ENCODE data around the gene PLCB4.

The PLCB4 gene

GRCh38 chr20:9228774-9229450 is 160.0 kb downstream of the PLCB4 start:
- no peak for DNase-seq (ENCODE audit: insufficient read length, low spot score)
- TF ChIP-seq SPI1 (IDR thresholded peaks at IDR 0.05; ENCODE audit: low read depth, low read length) (no peak), POU2F2 (IDR thresholded peaks at IDR 0.05; ENCODE audit: low read depth, low read length) (no peak), TAF1 (IDR thresholded peaks at IDR 0.05; ENCODE audit: low read depth, low read length) (no peak), POLR2A (IDR thresholded peaks at IDR 0.05; ENCODE audit: low read depth, low read length) (no peak)
- no peak for FAIRE-seq

DNA sequence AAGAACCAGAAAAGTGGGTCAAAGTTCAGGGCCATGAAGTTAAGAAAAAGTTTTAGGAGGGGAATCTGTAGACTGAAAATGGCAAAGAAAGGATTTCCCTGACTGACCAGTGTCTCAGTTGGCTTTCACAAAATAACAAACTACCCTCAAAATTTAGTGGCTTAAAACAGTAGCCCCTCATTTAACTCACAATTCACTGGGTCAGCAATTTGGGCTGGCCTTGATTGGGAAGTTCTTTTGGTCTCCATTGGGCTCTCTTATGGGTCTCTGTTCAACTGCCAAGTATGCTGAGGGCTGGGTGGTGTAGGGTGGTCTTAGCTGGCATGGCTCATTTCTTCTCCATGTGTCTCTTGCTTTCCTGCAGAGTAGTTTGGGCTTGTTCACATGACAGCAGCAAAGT is 161.5 kb downstream of the PLCB4 start:
- FAIRE-seq = no peak
- TF ChIP-seq POLR2A (IDR thresholded peaks at IDR 0.05; ENCODE audit: low read depth, low read length) (no peak), SPI1 (IDR thresholded peaks at IDR 0.05; ENCODE audit: low read depth, low read length) (no peak), PAX5 (IDR thresholded peaks at IDR 0.05; ENCODE audit: insufficient read depth, low read length, severe bottlenecking) (no peak), TAF1 (IDR thresholded peaks at IDR 0.05; ENCODE audit: low read depth, low read length) (no peak), POU2F2 (IDR thresholded peaks at IDR 0.05; ENCODE audit: low read depth, low read length) (no peak), POLR2AphosphoS5 (IDR thresholded peaks at IDR 0.05; ENCODE audit: low read depth, low read length) (no peak)
- DNase-seq (ENCODE audit: insufficient read length, low spot score) = no peak

- DNase-seq (ENCODE audit: insufficient read length, low spot score) (no peak), FAIRE-seq (no peak)
- TF ChIP-seq POU2F2 (IDR thresholded peaks at IDR 0.05; ENCODE audit: low read depth, low read length) (no peak), POLR2AphosphoS5 (IDR thresholded peaks at IDR 0.05; ENCODE audit: low read depth, low read length) (no peak), TAF1 (IDR thresholded peaks at IDR 0.05; ENCODE audit: low read depth, low read length) (no peak), SPI1 (IDR thresholded peaks at IDR 0.05; ENCODE audit: low read depth, low read length) (no peak), PAX5 (IDR thresholded peaks at IDR 0.05; ENCODE audit: insufficient read depth, low read length, severe bottlenecking) (no peak), POLR2A (IDR thresholded peaks at IDR 0.05; ENCODE audit: low read depth, low read length) (no peak)
Measured at GRCh38 chr20:9233804-9234203, 164.9 kb downstream of the PLCB4 start.

- no peak for FAIRE-seq
- TF ChIP-seq POLR2AphosphoS5 (IDR thresholded peaks at IDR 0.05; ENCODE audit: low read depth, low read length) (no peak), POLR2A (IDR thresholded peaks at IDR 0.05; ENCODE audit: low read depth, low read length) (no peak), POU2F2 (IDR thresholded peaks at IDR 0.05; ENCODE audit: low read depth, low read length) (no peak), PAX5 (IDR thresholded peaks at IDR 0.05; ENCODE audit: insufficient read depth, low read length, severe bottlenecking) (no peak), SPI1 (IDR thresholded peaks at IDR 0.05; ENCODE audit: low read depth, low read length) (no peak), TAF1 (IDR thresholded peaks at IDR 0.05; ENCODE audit: low read depth, low read length) (no peak)
- DNase-seq (ENCODE audit: insufficient read length, low spot score) = no peak
Measured at GRCh38 chr20:9235518-9235917, 166.6 kb downstream of the PLCB4 start.

GRCh38 chr20:9236458-9236857 is 167.6 kb downstream of the PLCB4 start:
- no peak for FAIRE-seq
- no peak for DNase-seq (ENCODE audit: insufficient read length, low spot score)
- TF ChIP-seq PAX5 (IDR thresholded peaks at IDR 0.05; ENCODE audit: insufficient read depth, low read length, severe bottlenecking) (no peak), SPI1 (IDR thresholded peaks at IDR 0.05; ENCODE audit: low read depth, low read length) (no peak), POU2F2 (IDR thresholded peaks at IDR 0.05; ENCODE audit: low read depth, low read length) (no peak), POLR2AphosphoS5 (IDR thresholded peaks at IDR 0.05; ENCODE audit: low read depth, low read length) (no peak), POLR2A (IDR thresholded peaks at IDR 0.05; ENCODE audit: low read depth, low read length) (no peak), TAF1 (IDR thresholded peaks at IDR 0.05; ENCODE audit: low read depth, low read length) (no peak)

- FAIRE-seq (no peak), DNase-seq (ENCODE audit: insufficient read length, low spot score) (no peak)
- no peak for TF ChIP-seq SPI1 (IDR thresholded peaks at IDR 0.05; ENCODE audit: low read depth, low read length)
- no peak for TF ChIP-seq POU2F2 (IDR thresholded peaks at IDR 0.05; ENCODE audit: low read depth, low read length)
- no peak for TF ChIP-seq PAX5 (IDR thresholded peaks at IDR 0.05; ENCODE audit: insufficient read depth, low read length, severe bottlenecking)
- TF ChIP-seq TAF1 (IDR thresholded peaks at IDR 0.05; ENCODE audit: low read depth, low read length) = no peak
- TF ChIP-seq POLR2A (IDR thresholded peaks at IDR 0.05; ENCODE audit: low read depth, low read length) = no peak
- no peak for TF ChIP-seq POLR2AphosphoS5 (IDR thresholded peaks at IDR 0.05; ENCODE audit: low read depth, low read length)
Measured at GRCh38 chr20:9241232-9241692, 172.4 kb downstream of the PLCB4 start.

DNA sequence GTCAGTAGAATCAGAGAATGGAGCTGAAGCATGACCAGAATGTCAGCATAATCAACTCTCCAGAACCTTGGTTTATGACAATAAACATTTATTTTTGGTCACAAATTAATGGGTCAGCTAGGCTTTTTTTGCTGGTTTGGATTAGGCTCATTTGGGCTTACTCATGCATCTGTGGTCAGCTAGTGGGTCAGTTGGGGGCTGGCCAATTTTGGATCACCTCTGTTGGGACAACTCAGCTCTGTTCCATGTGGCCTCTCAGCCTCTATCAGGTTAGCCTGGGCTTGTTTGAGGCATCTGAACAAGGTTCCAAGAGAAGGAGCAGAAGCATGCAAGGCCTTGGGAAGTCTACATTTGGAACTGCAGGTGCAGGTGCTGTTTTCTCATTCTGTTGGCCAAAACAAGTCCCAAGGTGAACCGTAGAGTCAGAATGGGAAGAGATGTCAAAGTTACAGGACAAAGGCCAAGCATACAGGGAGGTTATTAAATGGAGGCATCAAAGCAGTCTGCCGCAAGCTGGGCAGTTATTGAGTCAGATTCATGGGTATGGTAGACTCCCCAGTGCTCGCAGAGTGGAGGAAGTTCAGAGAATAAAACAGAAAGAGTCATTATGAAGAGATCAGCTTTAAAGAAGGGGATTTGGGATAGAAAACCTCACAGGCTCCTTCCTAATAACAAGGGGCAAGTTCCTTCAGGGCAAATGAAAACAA is 173.0 kb downstream of the PLCB4 start:
- TF ChIP-seq PAX5 (IDR thresholded peaks at IDR 0.05; ENCODE audit: insufficient read depth, low read length, severe bottlenecking) = no peak
- no peak for TF ChIP-seq POU2F2 (IDR thresholded peaks at IDR 0.05; ENCODE audit: low read depth, low read length)
- no peak for TF ChIP-seq SPI1 (IDR thresholded peaks at IDR 0.05; ENCODE audit: low read depth, low read length)
- no peak for TF ChIP-seq POLR2A (IDR thresholded peaks at IDR 0.05; ENCODE audit: low read depth, low read length)
- no peak for TF ChIP-seq POLR2AphosphoS5 (IDR thresholded peaks at IDR 0.05; ENCODE audit: low read depth, low read length)
- TF ChIP-seq TAF1 (IDR thresholded peaks at IDR 0.05; ENCODE audit: low read depth, low read length) = no peak
- FAIRE-seq (no peak), DNase-seq (ENCODE audit: insufficient read length, low spot score) (no peak)

- TF ChIP-seq TAF1 (IDR thresholded peaks at IDR 0.05; ENCODE audit: low read depth, low read length) (no peak), POLR2A (IDR thresholded peaks at IDR 0.05; ENCODE audit: low read depth, low read length) (no peak), SPI1 (IDR thresholded peaks at IDR 0.05; ENCODE audit: low read depth, low read length) (no peak), POU2F2 (IDR thresholded peaks at IDR 0.05; ENCODE audit: low read depth, low read length) (no peak), PAX5 (IDR thresholded peaks at IDR 0.05; ENCODE audit: insufficient read depth, low read length, severe bottlenecking) (no peak), POLR2AphosphoS5 (IDR thresholded peaks at IDR 0.05; ENCODE audit: low read depth, low read length) (no peak)
- DNase-seq (ENCODE audit: insufficient read length, low spot score) (no peak), FAIRE-seq (no peak)
Measured at GRCh38 chr20:9243986-9244385, 175.1 kb downstream of the PLCB4 start.

DNA sequence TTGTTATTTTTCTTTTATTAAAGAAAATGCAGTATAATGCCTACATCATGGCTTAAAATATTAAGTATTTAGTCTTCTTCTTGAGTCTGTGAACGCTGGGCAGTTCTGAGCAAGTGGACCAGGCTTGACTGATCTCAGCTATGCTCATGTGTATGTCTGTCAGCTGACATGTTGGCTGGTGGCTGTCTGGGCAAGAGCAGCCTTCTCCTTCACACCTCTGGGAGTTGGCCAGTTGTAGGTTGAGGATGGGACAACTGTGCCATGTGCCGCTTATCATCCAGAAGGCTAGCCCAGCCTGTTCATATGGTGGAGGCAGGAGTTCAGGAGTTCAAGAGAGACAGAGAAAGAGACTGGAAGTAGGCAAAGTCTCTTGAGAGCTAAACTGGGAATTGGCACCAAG is 175.9 kb downstream of the PLCB4 start:
- FAIRE-seq (no peak), DNase-seq (ENCODE audit: insufficient read length, low spot score) (no peak)
- TF ChIP-seq POU2F2 (IDR thresholded peaks at IDR 0.05; ENCODE audit: low read depth, low read length) (no peak), TAF1 (IDR thresholded peaks at IDR 0.05; ENCODE audit: low read depth, low read length) (no peak), SPI1 (IDR thresholded peaks at IDR 0.05; ENCODE audit: low read depth, low read length) (no peak), POLR2AphosphoS5 (IDR thresholded peaks at IDR 0.05; ENCODE audit: low read depth, low read length) (no peak), POLR2A (IDR thresholded peaks at IDR 0.05; ENCODE audit: low read depth, low read length) (no peak), PAX5 (IDR thresholded peaks at IDR 0.05; ENCODE audit: insufficient read depth, low read length, severe bottlenecking) (no peak)
